K562 (cell line): ENCODE data around the gene FN3KRP. TPM values are rescaled to one million over a fixed set of nuclear protein-coding genes. Genes with fewer than 3 reads are reported as not detected.

Source experiments
- ATAC-seq: fragments of 200-7000 bp; cut with Tn5 transposase; 3 replicates; pipeline ENCODE4 v1.9.1; 2020; ENCODE audit warnings: moderate library complexity
- BruUV-seq: library from RNA; stranded (reverse); fragments of 400-500 nt; replicated peaks from 2 replicates; lab custom pipeline; 2021; lab: Mats Ljungman, UMichigan
- CTCF ChIA-PET: fragments of 300-600 bp; formaldehyde crosslinking; extraction: SDS; loops from one replicate; lab custom pipeline; 2021; ENCODE audit warnings: low intra/inter-chr PET ratio; lab: Yijun Ruan, JAX
- POLR2A ChIA-PET: fragments of 300-600, 350-650 bp; sonication (Branson Sonifier 250); formaldehyde crosslinking; extraction: SDS; loops from one replicate; lab custom pipeline; 2021; ENCODE audit warnings: antibody characterized with exemption, inconsistent platforms; lab: Yijun Ruan, JAX
- DNase-seq, 4 experiments: peaks; one replicate each; pipeline versions ENCODE4 v3.0.0 to v3.0.0-alpha.2; 2011 to 2018; ENCODE audit warnings: low spot score in 3 of 4, mixed read lengths in 3 of 4; ENCODE audit errors: extremely low read depth in 1 of 4
- FAIRE-seq: peaks from 2 replicates; lab custom pipeline; 2011; peaks lifted over from hg19 to GRCh38; lab: Jason Lieb, UNC
- H2AFZ ChIP-seq: 2 replicates; pipeline ENCODE4 v1.6.0; 2011; ENCODE audit warnings: low read depth, low read length, control low read depth, inconsistent platforms
- H3K27ac ChIP-seq: fragments of 200-600 bp; 3 replicates; pipeline ENCODE4 v1.8.0; 2011; ENCODE audit warnings: low read depth, mild to moderate bottlenecking, control low read depth, inconsistent platforms, low read length, moderate library complexity, mixed read lengths; ENCODE audit errors: extremely low read depth
- H3K27me3 ChIP-seq, 2 experiments: fragments of 300-600 bp in 1 of 2; 2 replicates in 1 of 2; 3 replicates in 1 of 2; pipeline versions ENCODE4 v1.6.0 to v1.8.0; 2011; ENCODE audit warnings: inconsistent platforms in 2 of 2, low read length in 2 of 2, mild to moderate bottlenecking in 1 of 2, mixed read lengths in 1 of 2, moderate library complexity in 1 of 2; ENCODE audit not compliant: control insufficient read depth in 2 of 2, insufficient read depth in 2 of 2
- H3K36me3 ChIP-seq: fragments of 300-600 bp; 3 replicates; pipeline ENCODE4 v1.8.0; 2011; ENCODE audit warnings: mild to moderate bottlenecking, low read length, inconsistent platforms; ENCODE audit not compliant: control insufficient read depth, insufficient read depth
- H3K4me1 ChIP-seq, 2 experiments: fragments of 200-600 bp in 1 of 2; replicated peaks in 1 of 2; 2 replicates in 1 of 2; 3 replicates in 1 of 2; pipeline versions ENCODE4 v1.5.1 to v1.8.0; 2011; ENCODE audit warnings: inconsistent platforms in 2 of 2, low read length in 2 of 2, mild to moderate bottlenecking in 1 of 2, mixed read lengths in 1 of 2, moderate library complexity in 1 of 2; ENCODE audit not compliant: control insufficient read depth in 2 of 2, insufficient read depth in 2 of 2
- H3K4me2 ChIP-seq: 2 replicates; pipeline ENCODE4 v1.6.1; 2011; ENCODE audit warnings: low read length, control low read depth, inconsistent platforms, mixed read lengths; ENCODE audit not compliant: insufficient read depth
- H3K4me3 ChIP-seq: fragments of 200-600 bp; sonication (generic), shearing (Covaris generic); 2 replicates; pipeline ENCODE4 v1.5.1; 2016; ENCODE audit warnings: control low read depth, inconsistent platforms
- H3K79me2 ChIP-seq: fragments of 200-600 bp; 3 replicates; pipeline ENCODE4 v1.8.0; 2011; ENCODE audit warnings: low read length, inconsistent platforms; ENCODE audit not compliant: control insufficient read depth, insufficient read depth
- H3K9ac ChIP-seq, 2 experiments: 2 replicates each; pipeline versions ENCODE4 v1.6.0 to v1.6.1; 2011; ENCODE audit warnings: low read depth in 2 of 2, low read length in 2 of 2, control low read depth in 1 of 2, inconsistent platforms in 1 of 2, mild to moderate bottlenecking in 1 of 2, mixed read lengths in 1 of 2; ENCODE audit not compliant: insufficient read depth in 1 of 2
- H3K9me1 ChIP-seq: one replicate; pipeline ENCODE4 v1.6.0; 2011; ENCODE audit warnings: inconsistent platforms, mild to moderate bottlenecking, low read length, moderate library complexity; ENCODE audit not compliant: control insufficient read depth, insufficient read depth
- H3K9me3 ChIP-seq: replicated peaks from 2 replicates; pipeline ENCODE4 v1.5.1; 2011; ENCODE audit warnings: low read depth, low read length, inconsistent platforms; ENCODE audit not compliant: control insufficient read depth, insufficient read depth
- H4K20me1 ChIP-seq: replicated peaks from 2 replicates; pipeline ENCODE4 v1.6.1; 2011; ENCODE audit warnings: low read length, inconsistent platforms, mixed read lengths; ENCODE audit not compliant: control insufficient read depth, insufficient read depth
- EWSR1 ChIP-seq: fragments of 450-650 bp; IDR thresholded peaks from 2 replicates; pipeline ENCODE4 v1.6.1; 2018; ENCODE audit warnings: borderline replicate concordance, mild to moderate bottlenecking, low read depth, moderate library complexity; ENCODE audit not compliant: partially characterized antibody
- MXI1 ChIP-seq: IDR thresholded peaks from 2 replicates; pipeline ENCODE4 v1.6.1; 2011; ENCODE audit warnings: low read depth, mild to moderate bottlenecking, improper control_type of control experiment, low read length
- YY1 ChIP-seq, 3 experiments: IDR thresholded peaks; 2 replicates each; pipeline ENCODE4 v1.6.1; 2011; ENCODE audit warnings: low read length in 2 of 3, mild to moderate bottlenecking in 2 of 3, moderate library complexity in 2 of 3, borderline replicate concordance in 1 of 3, control low read depth in 1 of 3, low read depth in 1 of 3; ENCODE audit not compliant: insufficient read depth in 3 of 3, insufficient replicate concordance in 2 of 3, control insufficient read depth in 1 of 3, insufficient read length in 1 of 3; ENCODE audit errors: extremely low read depth in 1 of 3
- WGBS: fragments of 100-300 bp; shearing (Covaris generic); methylation state at CpG from one replicate; pipeline ENCODE4 v1.1.6; 2016; ENCODE audit warnings: low coverage, mixed read lengths; ENCODE audit not compliant: insufficient coverage; ENCODE audit errors: missing lambda C conversion rate; 5-methylcytosine and 5-hydroxymethylcytosine counted together
- in situ Hi-C: fragments of 300-500 bp; cut with MboI; formaldehyde crosslinking; loops from 4 replicates; pipeline ENCODE4 v1.15.0; 2018; ENCODE audit warnings: inconsistent platforms, mixed read lengths
- intact Hi-C: fragments of 100-400 bp; cut with micrococcal nuclease; formaldehyde crosslinking; loops from 2 replicates; pipeline ENCODE4 v1.14.2; 2022
- polyA plus RNA-seq, 8 experiments: library from polyadenylated mRNA; depleted of rRNA in 4 of 8; stranded (reverse) in 5 of 8; unstranded in 3 of 8; fragments of >200 nt; fragmentation: Nextera tagmentation in 2 of 8; fragmentation: Illumina TruSeq in 1 of 8; extraction: Ambion mirVana in 2 of 8; extraction: Trizol in 1 of 8; gene quantifications; 2 replicates each; pipeline versions ENCODE4 v1.2.1 to v1.2.3, GENCODE V29; 2011 to 2014; ENCODE audit warnings: inconsistent platforms in 1 of 8, missing spikeins in 1 of 8
- total RNA-seq, 7 experiments: library from RNA; depleted of rRNA in 6 of 7; stranded (reverse); fragments of >200 nt in 6 of 7; fragmentation: Illumina TruSeq in 2 of 7; extraction: Trizol in 2 of 7; gene quantifications; 2 replicates each; pipeline versions ENCODE4 v1.2.1 to v1.2.3, GENCODE V29; 2011 to 2021; ENCODE audit warnings: low replicate concordance in 1 of 7
- TF ChIP-seq, protein P1 (sequence below): fragments of 450-650 bp; IDR thresholded peaks from 2 replicates; pipeline ENCODE4 v1.6.1; 2016; ENCODE audit warnings: mild to moderate bottlenecking
- TF ChIP-seq, protein P2 (sequence below), 3 experiments: IDR thresholded peaks in 2 of 3; conservative IDR thresholded peaks in 1 of 3; 2 replicates each; pipeline ENCODE4 v1.5.1; 2011 to 2012; ENCODE audit warnings: low read length in 3 of 3, mild to moderate bottlenecking in 3 of 3, control low read depth in 2 of 3, improper control_type of control experiment in 1 of 3, inconsistent platforms in 1 of 3, low read depth in 1 of 3, mixed read lengths in 1 of 3, moderate library complexity in 1 of 3; ENCODE audit not compliant: insufficient read depth in 2 of 3

Gene FN3KRP
- total and polyA plus RNA-seq, 9 of the 15 experiments (the other 6 are each of a cell fraction or from before 2014, with no cell fraction given): 2.0 to 32.1 (median 24.9) TPM

DNA sequence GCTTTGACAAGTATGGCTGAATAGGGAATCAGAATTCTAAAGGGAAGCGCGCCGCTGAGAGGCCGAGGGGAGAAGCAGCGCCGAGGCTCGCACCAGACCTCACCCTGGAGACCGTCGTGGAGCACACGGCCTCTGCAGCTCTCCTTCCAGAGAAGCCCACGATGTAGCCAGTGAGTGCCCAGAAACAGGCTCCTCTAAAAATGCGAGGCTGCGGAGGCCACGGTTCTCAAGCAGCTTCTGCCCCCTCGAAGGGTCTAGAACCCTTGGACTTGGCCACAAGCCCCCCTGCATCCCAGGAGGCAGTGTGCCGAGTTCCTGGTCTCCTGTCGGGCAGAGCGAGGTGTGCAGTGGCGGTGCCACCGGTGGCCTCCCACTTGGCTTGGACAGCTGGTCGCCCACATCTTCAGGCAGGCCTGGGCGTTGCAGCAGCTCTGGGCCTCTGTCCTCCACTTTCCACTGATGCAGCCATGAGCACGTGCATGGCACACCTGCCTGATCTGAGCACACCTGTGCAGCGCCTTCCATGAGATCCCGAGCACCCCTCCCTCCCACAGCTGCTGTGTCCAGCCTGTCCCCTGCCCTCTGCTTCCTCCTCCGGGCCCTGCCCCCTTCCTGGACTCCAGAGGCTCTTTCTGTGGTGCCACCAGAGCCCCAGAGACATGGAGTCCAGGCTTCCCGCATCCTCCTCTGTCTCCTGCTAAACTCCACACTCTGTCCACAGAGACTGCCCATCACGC lies 49.4 kb upstream of the FN3KRP start:
- WGBS: 25% methylated on average over 26 of the region's 28 CpGs
- no peak overlapping the region for H3K27ac ChIP-seq
- in situ Hi-C loops: no loop called here

More for the DNA sequence above, 49.4 kb upstream of the FN3KRP start:
- no peaks in the 10 kb centered on the region for H3K79me2 ChIP-seq
- intact Hi-C loops: no loop called here
- no peak overlapping the region for H3K4me2 ChIP-seq
- H3K4me1 ChIP-seq: peaks cover 3 to 50% of the 10 kb centered on the region in 2 experiments; a peak in 2 of 5 replicates
- no peaks in the 10 kb centered on the region for H4K20me1 ChIP-seq
- H3K36me3 ChIP-seq: no peaks in the 10 kb centered on the region
- ChIA-PET CTCF (no interaction called here), POLR2A (no interaction called here)
- ATAC-seq (peak; percentile 55; the same call in 2 of the 3 replicates), FAIRE-seq (no peak), DNase-seq (peak in 1 of 4 experiments; percentile 23)
- H3K27me3 ChIP-seq: peaks cover 6 to 39% of the 10 kb centered on the region in 2 experiments; a peak in 3 of 5 replicates
- TF ChIP-seq EWSR1: no peak
- TF ChIP-seq, protein P1, sequence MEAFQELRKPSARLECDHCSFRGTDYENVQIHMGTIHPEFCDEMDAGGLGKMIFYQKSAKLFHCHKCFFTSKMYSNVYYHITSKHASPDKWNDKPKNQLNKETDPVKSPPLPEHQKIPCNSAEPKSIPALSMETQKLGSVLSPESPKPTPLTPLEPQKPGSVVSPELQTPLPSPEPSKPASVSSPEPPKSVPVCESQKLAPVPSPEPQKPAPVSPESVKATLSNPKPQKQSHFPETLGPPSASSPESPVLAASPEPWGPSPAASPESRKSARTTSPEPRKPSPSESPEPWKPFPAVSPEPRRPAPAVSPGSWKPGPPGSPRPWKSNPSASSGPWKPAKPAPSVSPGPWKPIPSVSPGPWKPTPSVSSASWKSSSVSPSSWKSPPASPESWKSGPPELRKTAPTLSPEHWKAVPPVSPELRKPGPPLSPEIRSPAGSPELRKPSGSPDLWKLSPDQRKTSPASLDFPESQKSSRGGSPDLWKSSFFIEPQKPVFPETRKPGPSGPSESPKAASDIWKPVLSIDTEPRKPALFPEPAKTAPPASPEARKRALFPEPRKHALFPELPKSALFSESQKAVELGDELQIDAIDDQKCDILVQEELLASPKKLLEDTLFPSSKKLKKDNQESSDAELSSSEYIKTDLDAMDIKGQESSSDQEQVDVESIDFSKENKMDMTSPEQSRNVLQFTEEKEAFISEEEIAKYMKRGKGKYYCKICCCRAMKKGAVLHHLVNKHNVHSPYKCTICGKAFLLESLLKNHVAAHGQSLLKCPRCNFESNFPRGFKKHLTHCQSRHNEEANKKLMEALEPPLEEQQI: no peak
- TF ChIP-seq, protein P2, sequence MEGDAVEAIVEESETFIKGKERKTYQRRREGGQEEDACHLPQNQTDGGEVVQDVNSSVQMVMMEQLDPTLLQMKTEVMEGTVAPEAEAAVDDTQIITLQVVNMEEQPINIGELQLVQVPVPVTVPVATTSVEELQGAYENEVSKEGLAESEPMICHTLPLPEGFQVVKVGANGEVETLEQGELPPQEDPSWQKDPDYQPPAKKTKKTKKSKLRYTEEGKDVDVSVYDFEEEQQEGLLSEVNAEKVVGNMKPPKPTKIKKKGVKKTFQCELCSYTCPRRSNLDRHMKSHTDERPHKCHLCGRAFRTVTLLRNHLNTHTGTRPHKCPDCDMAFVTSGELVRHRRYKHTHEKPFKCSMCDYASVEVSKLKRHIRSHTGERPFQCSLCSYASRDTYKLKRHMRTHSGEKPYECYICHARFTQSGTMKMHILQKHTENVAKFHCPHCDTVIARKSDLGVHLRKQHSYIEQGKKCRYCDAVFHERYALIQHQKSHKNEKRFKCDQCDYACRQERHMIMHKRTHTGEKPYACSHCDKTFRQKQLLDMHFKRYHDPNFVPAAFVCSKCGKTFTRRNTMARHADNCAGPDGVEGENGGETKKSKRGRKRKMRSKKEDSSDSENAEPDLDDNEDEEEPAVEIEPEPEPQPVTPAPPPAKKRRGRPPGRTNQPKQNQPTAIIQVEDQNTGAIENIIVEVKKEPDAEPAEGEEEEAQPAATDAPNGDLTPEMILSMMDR (IDR thresholded peaks at IDR 0.05 in 2 of 3, conservative IDR thresholded peaks at IDR 0.05 in 1 of 3; ENCODE audit: insufficient read depth in 2 of 3, low read depth in 1 of 3, low read length in 3 of 3): peak in 1 of 3 experiments; percentile 27; a peak in 2 of 6 replicates
- peak in 1 of 3 experiments; percentile 16 for TF ChIP-seq YY1 (IDR thresholded peaks at IDR 0.05; ENCODE audit: borderline replicate concordance in 1 of 3, control insufficient read depth in 1 of 3, extremely low read depth in 1 of 3, insufficient read depth in 3 of 3, insufficient read length in 1 of 3, insufficient replicate concordance in 2 of 3, low read depth in 1 of 3, low read length in 2 of 3)
- no peak for TF ChIP-seq MXI1
- BruUV-seq: no TSS peak
- no peaks in the 10 kb centered on the region for H3K9me3 ChIP-seq
- H3K9ac ChIP-seq: peak overlapping the region in 1 of 2 experiments; percentile 43; a peak in 2 of 4 replicates
- H3K9me1 ChIP-seq: no peaks in the 10 kb centered on the region
- H3K4me3 ChIP-seq: no peak overlapping the region
- no peak overlapping the region for H2AFZ ChIP-seq
